Measurements from ENCODE around the gene MACROH2A2.
"Not testable (repeated sequence)": the region's sequence is repeated elsewhere in the genome, so short reads cannot be mapped to it uniquely, and the experiment has no call there.

MACROH2A2 gene

DNA sequence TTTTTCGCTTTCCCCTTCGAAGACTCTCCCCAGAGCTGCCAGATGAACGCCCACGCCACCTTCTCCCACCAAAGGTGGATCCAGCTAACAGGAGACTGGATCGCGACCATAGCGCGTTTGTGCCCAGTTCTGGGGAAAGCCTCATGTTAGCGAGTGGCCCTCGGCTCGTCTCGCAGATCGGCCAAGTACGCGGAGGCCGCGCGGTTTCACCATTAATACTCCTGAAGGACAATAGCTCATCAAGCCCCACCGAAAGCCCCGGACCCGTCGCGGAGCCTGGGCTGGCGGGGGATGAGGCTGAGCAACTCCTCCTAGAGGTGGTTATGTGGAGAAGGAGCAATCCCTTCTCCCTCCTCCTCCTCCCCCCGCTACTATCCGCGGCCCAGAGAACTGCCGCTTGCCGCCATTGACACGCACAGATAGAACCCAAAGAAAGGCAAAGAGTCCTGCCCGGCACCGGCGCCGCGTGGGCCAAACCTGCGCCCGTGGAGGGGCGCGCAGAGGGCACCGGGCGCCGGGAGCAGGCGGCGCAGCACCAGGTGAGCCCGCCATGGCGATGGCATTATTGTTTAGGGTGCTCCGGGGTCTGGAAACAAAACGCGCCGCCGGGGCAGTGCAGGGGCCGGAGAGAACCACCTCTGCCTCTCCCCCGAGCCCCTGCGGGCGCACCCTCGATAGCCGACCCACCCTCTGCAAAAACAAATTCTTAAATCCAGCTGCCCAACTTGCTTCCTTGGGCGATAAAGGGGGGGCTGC lies at the start of gene MACROH2A2:
TSS of gene MACROH2A2 (plus strand) at position 385 of the 756 bp plus-strand sequence. CDS start 22,813 bp downstream, outside the sequence.
- peak; percentile 51 for DNase-seq

DNA sequence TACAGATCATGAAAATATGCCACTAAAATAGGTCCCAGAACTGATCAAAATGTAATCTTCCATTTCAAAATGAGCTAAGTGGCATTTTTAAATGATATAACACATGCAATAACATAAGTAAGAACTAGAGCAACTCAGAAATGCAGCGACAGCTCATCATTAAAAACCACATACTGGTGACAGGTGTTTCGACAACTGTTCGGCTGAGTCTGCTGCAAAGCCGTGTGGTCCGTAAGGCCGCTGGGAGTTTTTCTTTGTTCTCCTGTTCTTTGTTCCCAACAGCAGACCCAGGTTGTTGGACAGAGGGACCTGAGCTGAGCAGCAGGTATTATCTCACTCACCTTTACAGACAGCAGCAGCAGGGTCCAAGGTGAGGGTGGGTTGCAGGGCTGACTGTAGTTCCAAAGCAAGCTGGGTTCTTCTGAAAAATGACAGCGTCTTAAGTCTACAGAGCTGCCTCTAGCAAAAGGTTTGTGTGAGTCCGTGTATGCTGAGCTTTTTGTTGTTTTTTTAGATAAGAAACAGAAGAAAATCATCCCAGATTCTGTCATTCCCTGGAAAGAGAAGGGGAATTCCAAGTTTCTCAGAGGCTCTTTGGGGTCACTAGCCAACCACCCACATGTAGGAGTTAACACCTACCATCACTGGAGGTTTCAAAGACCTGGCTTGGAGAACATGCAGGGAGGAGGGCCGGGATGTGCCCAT lies 45.4 kb upstream of the MACROH2A2 start:
- no peak for DNase-seq

DNA sequence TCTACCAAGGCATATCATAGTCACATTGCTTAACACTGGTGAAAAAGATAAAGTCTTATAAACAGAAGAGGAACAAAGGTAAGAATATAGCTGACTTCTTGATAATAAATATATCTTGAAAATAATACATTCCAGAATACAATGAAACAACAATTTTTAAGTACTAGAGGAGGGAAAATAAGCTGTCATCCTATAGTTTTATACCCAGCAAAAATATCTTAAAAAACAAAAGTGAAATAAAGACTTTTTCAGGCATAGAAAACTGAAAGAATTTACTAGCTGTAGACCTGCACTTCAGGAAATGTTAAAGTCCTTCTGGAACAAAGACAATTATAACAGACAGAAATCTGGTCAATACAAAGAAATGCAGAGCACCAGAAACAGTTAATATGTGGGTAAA lies 21.4 kb upstream of the MACROH2A2 start:
- no peak for DNase-seq

DNA sequence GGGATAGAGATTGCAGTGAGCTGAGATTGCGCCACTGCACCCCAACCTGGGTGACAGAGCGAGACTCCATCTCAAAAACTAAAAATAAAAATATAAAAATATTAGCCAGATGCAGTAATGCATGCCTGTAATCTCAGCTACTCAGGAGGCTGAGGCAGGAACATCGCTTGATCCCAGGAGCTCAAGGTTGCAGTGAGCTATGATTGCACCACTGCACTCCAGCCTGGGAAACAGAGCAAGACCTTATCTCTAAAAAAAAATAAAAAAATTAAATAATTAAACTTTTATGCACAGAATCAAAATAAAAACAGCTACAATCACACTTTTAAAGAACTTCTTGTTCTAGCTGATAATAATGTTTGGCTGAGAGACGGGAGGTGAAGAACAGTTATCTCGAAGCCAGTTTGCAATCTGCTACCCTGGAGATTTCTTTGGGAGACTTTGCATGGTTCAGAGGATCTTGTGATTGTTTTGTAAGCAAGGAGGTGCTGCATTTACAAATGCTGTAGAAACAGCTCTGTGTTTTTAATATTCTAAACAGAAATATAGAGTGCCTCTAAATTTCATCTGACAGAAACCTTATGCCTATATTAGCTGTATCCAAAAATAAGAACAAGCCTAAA lies 19.9 kb upstream of the MACROH2A2 start:
- DNase-seq, result no peak

DNA sequence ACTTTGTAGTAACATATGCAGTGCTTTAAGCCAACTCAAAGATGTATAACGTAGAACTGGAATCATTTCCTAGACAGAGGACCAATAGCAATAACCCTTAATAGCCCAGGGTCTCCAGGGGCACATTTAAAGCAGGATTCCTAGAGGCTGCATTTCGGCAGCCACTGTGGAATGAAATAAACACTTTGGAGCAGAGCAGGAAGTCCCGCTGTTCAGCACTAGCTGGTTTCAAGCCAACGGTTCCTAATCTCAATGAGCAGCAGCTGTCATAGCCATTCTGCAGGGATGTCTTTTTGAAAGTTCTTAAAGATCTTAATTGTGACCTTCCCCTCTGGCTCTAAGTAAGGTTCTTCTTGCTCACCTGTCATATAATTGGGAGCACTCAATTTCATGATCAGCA lies 18.4 kb upstream of the MACROH2A2 start:
- no peak for DNase-seq

DNA sequence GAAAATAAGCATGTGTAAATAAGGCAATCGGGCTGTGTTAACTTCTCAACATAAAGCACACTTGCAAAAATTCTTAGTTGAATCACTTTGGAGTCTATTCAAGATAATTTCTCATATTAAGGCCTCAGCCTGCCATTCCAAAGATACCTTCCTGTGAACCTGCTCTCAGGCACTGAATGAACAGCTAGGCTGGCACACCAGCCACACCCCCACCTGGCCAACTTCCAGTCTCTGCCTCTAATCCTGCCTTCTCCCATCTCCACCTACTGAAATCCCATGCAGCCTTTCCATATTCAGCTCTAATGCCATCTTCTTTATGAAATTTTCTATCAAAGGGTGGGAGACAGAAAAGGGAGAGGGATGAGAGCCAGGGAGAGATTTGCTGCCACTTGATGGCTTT lies 17.1 kb upstream of the MACROH2A2 start:
- no peak for DNase-seq

DNA sequence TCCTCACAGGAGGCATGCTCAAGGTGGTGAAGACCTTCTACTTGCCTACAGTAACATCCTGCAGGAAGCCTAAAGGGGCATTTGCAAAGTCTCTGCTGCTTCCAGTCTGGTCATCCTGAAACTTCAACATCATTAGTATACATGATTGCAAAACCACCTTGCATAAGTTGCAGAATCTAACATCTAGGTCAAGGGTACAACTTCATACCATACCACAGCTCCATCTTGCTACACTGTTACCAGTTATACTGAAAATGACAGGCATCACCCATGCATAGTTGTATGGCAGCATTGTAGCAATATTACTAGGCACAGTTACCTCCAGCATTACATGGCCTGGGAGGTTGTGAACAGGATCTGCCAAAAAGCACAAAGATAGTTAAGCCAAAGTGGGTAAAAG lies 13.7 kb upstream of the MACROH2A2 start:
- no peak for DNase-seq

DNA sequence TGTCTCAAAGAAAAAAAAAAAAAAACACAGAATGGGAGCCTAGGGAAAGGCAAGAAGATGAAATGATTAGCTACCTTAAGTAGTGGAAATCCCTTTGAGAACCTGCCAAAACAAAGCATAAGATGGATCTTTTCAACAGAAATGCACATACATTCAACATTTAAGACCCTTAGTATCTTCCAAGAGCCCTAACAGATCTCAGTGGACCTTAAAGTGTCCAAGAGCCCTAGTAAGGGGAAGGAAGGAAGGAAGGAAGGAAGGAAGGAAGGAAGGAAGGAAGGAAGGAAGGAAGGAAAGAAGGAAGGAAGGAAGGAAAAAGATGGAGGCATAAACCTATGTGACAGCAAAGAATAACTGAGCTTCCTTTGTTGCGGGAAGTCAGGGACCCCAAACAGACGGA lies 11.6 kb upstream of the MACROH2A2 start:
- DNase-seq, result no peak

DNA sequence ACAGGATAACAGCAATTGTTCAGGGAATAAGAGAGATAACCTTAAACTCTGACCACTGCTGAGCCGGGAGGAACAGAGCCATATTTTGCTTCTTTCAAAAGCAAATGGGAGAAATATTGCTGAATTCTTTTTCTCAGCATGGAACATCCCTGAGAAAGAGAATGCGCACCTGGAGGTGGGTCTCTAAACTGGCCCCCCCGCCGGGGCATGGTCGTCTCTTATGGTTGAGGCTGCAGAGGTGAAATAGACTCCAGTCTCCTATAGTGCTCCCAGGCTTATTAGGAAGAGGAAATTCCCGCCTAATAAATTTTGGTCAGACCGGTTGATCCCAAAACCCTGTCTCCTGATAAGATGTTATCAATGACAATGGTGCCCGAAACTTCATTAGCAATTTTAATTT lies 10.9 kb upstream of the MACROH2A2 start:
- DNase-seq, result not testable (repeated sequence)

DNA sequence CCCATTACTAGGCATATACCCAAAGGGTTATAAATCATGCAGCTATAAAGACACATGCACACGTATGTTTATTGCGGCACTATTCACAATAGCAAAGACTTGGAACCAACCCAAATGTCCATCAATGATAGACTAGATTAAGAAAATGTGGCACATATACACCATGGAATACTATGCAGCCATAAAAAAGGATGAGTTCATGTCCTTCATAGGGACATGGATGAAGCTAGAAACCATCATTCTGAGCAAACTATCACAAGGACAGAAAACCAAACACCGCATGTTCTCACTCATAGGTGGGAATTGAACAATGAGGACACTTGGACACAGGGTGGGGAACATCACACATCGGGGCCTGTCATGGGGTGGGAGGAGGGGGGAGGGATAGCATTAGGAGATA lies 5.6 kb upstream of the MACROH2A2 start:
- DNase-seq, result not testable (repeated sequence)

DNA sequence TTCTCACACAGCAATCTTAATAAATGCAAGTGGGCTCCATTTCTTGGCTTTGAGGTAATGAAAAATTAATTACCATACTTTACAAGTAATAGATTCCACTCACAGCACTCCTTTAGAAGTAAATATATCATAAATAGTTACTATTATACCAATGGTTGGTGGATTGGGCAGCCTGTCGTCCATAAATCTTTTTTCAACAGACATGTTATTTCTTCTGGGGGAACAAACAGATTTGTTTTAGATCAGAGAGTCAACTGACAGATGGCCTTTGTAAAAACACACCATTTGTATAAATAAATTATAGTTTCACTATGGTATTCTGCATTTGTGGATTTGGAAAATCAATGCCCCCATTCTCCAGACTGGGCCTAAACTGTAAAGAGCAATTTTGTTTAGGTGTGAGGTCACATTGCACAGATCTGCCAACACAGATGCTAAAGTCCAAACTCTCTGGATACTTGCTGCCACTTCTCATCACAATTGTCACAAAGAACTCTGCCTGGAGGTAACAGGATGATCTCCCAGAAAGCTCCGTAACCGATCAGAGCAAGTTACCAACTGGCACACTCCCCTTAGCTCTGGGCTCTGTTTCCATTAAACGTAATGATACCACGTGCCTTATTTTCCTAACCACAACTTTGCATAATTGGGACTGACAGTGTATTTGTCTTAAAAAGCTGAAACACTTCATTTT lies 4.5 kb upstream of the MACROH2A2 start:
- no peak for DNase-seq

DNA sequence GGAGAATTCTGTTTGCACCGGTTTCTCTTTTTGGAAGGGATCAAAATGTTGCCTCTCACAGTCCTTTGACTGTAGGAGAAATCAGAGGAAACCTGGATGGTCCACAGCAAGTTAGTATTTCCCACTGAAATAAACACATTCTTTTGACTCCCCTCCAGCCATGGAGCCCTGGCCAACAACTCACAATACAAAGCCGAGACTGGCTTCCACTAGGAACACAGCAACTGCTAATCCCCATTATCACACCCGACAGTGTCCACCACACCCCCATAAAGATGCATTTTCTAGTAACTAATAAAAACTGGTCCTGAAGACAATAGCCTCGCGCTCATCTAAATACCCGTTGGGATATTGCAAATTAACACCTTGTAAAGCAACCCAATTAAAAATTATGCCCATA lies 798 bp upstream of the MACROH2A2 start:
- DNase-seq, result no peak

DNA sequence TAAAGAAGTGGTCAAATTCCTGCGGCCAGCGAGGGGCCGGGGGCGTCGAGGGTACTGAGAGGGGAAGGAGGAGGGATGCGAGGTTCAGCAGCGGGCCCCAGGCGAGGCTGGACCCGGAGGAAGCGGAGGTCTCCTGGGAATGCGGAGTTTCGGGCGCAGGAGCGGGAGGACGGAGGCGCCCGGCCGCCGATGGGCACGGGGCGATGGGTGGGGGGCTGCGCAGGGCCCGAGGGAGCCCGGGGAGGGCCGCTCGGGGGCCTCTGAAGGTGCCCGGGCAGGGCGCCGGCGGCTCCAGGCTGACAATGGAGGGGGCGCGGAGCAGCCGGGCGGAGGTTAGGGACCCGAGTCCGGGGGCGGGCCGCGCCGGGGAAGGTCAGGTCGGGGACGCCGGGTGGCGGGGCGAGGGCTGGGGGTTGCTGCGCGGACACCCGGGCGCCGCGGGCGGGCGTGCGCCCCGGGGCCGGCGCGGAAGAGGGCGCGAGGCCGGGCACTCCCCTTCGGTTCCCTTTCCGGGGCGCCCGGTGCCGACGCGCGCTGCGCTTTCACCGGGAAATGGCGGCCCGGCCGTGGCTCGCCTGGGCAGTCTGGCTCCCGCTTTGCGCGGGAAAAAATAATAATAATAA lies 683 bp downstream of the MACROH2A2 start:
- no peak for DNase-seq

DNA sequence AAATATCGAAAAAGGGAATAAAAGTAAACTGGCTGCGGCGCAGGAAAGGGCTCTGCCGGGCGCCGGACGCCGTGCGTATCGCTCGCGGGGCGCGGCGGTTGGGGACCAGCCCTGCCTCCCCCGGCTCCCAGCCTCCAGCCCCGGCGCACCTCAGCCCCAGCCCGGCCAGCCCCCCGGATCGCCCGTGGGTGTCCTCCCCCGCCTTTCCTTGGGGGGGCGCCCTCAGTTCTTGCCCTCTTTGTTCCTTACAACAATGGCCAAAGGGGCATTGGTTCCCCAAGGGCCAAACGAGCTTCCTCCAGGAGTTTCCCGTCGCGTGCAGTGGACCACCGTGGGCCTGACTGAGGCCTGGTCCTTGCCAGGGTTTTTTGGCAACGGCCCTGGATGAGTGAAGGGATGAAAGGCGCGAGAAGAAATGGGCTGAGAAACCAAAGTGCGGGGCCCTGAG lies 1.2 kb downstream of the MACROH2A2 start:
- no peak for DNase-seq

DNA sequence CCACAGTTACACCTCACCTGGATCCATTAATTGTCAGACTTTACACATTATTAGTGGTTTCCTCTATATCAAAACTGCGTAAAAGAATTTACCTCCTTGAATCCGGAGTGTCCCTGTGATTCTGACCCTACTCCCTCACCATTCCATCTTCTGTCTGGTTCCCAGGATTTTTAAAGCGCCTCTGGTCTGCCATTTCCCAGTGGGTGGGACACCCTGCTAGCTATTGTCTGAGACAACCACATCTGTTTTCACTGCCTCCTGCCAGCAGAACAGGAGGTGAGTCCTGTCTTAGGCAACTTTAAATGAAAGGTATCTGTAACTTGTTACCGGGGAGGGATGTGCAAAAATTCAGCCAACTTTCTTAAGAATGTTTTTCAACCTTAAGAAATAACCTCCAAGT lies 2.3 kb downstream of the MACROH2A2 start:
- no peak for DNase-seq

DNA sequence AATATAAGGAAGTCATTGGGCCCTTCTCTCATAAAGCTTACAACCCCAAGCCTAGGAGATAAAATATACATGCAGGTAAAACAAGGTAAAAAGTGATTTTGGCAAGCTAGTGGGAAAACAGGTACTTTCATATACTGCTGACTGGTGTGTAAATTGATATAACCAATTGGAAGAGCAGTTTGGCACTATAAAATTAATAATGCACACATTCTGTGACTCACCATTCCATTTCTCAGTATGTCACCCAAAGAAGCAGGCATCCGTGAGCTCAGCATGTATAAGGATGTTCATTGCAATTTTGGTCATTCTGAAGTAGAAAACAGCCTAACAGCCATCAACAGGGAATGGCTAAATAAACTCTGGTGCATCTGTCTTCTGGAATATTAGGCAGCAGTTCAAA lies 2.9 kb downstream of the MACROH2A2 start:
- no peak for DNase-seq

DNA sequence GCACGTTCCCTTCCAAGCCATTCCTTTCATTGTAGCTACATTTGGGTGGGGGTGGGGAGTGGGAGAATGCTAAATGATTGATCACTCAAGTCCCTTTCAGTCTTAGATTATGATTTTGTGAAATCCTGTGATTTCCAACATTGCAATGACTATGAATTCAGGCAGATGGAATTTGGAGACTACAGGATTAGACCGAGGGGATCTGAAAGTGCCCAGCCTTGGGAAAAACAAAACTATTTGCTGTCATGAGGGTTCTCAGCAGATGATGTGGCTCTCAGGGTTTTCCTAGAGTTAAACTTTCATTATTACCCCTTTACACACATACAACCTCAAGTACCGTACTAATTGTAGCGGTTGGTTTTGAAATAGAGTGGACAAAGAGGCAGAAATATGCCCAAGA lies 4.7 kb downstream of the MACROH2A2 start:
- no peak for DNase-seq

DNA sequence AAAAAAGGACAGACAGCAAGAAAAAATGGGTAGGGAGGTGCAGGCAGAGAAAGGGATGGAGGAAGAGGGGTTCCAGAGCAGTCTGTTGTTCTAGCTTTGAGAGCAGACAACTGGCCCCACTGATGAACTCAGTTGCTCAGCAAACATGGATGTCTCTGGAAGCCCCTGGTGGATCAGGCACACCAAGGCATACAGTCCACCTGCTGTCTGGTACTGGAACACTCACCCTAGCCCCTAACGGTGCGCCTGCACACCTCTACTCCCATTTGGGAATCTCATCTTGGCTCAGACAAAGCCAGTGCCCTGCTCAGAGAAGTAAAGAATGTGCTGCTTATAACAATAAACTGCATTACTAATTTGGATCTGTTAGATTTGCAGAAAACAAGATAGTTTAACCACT lies 7.7 kb downstream of the MACROH2A2 start:
- no peak for DNase-seq

DNA sequence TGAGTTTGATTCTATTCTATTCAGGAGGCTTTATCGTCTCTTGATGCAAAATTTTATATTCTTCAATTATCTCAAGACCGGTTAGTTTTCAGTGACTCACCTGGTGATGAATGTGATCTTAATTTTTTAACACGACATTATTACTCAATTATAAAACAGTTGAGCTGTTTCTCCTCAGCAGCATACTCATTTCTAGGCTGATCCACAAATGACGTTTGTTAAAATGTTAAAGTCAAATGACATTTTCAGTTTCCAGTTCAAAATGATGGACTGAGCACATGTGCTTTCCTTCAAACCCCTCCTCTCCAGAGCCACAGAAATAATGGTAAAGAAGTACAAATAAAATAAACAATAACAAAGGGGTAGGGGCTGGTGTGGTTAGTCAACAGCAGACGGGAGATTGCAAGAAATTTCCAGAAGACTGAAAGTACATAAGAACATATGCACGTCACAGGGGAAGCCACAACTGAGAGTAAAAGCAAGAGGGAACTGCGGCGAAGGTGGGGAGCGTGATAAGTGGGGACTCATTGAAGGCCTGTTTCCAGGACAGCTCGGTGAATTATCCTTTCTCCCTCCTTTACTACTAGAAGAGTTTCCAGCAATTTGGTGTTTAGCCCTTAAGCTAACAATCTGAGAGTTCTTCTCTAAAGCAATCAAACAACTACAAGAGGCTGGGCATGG lies 10.9 kb downstream of the MACROH2A2 start:
- no peak for DNase-seq

DNA sequence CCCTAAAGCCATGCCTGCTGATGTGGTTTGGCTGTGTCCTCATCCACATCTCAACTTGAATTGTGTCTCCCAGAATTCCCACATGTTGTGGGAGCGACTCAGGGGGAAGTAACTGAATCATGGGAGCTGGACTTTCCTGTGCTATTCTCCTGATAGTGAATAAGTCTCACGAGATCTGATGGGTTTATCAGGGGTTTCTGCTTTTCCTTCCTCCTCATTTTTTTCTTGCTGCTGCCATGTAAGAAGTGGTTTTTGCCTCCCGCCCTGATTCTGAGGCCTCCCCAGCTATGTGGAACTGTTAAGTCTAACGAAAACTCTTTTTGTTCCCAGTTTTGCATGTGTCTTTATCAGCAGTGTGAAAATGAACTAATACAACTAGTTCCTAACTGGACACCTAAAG lies 11.8 kb downstream of the MACROH2A2 start:
- no peak for DNase-seq

DNA sequence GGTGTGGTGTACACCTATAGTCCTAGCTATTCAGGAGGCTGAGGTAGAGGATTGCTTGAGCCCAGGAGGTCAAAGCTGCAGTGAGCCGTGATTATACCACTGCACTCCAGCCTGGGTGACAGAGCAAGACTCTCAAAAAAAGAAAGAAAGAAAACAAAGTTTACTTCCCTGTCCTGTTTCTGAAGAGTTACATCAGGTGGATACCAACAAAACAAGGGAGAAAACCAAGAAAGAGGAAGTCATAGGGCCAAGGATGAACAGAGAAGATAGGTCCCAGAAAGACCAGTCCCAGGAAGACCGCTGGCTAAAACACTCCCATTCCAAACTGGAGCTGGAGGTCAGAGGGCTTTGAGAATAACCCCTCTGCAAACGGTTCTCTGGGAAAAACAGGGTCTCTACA lies 13.5 kb downstream of the MACROH2A2 start:
- DNase-seq, result no peak

DNA sequence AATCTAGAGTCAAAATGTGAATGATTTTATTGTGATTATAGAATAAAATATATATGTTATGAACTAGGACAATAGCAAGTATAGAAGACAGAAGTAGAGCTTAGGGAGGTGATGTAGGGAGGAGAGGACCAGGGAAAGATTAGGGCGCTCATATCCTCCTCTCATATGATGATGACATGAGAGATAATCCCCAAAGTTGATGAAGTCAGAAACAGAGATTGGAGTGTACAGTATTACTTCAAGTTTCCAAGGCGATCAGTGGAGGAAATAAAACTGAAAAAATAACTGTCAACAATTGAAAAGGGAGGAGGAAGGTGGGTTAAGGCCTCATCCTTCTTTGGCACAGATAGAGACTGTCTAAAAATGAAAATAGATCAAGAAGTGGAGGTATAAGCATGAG lies 14.9 kb downstream of the MACROH2A2 start:
- no peak for DNase-seq
